ENCODE data around the gene SLC35D2. TPM values are rescaled to one million over a fixed set of nuclear protein-coding genes. Genes with fewer than 3 reads are reported as not detected.

The SLC35D2 gene
- total RNA-seq, 4 donors from 2014 or later: 39.1 to 53.3 (median 46.1) TPM

DNA sequence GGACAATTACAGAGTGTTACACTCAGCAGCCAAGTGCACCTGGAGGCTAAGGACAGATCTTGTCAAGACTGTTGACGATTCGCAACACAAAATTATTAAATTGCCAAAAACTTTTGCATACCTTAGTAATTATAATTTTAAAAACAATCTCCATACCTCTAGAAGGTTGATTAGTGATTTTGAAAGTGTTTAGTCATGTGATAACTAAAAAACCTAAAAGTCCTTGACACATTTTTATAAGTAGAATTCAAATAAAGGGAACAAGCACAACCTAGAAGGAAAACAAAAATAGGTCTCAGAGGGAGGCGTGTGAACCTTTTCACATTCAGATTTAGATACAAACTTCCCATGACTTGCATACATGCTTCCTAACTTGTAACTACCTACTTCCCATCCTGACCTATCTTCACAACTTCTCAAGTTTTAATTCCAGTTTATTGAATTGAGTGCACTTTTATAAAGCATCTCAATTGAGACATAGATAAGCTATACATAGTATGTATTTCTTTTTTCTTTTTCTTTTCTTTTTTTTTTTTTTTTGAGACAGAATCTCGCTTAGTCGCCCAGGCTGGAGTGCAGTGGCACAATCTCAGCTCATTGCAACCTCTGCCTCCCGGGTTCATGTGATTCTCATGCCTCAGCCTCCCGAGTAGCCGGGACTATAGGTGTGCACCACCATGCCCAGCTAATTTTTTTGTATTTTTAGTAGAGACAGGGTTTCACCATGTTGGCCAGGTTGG is 28.8 kb upstream of the SLC35D2 start:
- H3K36me3 ChIP-seq: no peaks in the 10 kb centered on the region
- no peak overlapping the region for H3K27ac ChIP-seq
- H3K4me1 ChIP-seq: peaks cover 5 to 8% of the 10 kb centered on the region in 2 donors
- TF ChIP-seq POLR2A (IDR thresholded peaks at IDR 0.05): no peak
- TF ChIP-seq, protein P1, sequence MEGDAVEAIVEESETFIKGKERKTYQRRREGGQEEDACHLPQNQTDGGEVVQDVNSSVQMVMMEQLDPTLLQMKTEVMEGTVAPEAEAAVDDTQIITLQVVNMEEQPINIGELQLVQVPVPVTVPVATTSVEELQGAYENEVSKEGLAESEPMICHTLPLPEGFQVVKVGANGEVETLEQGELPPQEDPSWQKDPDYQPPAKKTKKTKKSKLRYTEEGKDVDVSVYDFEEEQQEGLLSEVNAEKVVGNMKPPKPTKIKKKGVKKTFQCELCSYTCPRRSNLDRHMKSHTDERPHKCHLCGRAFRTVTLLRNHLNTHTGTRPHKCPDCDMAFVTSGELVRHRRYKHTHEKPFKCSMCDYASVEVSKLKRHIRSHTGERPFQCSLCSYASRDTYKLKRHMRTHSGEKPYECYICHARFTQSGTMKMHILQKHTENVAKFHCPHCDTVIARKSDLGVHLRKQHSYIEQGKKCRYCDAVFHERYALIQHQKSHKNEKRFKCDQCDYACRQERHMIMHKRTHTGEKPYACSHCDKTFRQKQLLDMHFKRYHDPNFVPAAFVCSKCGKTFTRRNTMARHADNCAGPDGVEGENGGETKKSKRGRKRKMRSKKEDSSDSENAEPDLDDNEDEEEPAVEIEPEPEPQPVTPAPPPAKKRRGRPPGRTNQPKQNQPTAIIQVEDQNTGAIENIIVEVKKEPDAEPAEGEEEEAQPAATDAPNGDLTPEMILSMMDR (IDR thresholded peaks at IDR 0.05): no peak
- no peaks in the 10 kb centered on the region for H3K9me3 ChIP-seq
- 87 to 96% methylated on average over 8 of the region's 8 CpGs for WGBS, 2 donors
- intact Hi-C loops (cut with DNase I): no loop called here
- no peak for DNase-seq
- H3K4me3 ChIP-seq (replicated peaks in 1 of 3): no peak overlapping the region
- H3K27me3 ChIP-seq: no peaks in the 10 kb centered on the region

DNA sequence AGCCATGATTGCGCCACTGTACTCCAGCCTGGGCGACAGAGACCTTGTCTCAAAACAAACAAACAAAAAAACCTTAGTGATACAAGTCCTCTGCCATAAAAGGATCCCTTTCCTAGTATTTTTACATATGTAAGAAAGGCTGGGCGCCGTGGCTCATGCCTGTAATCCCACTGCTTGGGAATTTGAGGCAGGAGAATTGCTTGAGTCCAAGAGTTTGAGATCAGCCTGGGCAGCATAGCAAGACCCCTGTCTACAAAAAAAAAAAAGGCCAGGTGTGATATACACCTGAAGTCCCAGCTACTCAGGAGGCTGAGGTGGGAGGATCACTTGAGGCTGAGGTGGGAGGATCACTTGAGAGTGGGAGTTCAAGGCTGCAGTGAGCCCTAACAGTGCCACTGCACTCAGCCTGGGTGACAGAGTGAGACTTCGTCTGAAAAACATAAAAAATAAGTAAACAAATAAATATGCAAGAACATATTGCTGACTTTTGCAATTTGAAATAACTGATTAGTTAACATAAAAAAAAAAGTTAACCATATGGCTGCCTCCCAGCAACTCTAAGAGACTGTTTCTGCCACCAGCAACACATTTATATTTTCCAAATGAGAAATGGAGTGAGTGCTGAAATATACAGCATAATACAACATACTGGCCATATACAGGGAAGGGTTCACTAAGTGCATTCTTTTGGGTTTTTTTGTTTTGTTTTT is 27.8 kb upstream of the SLC35D2 start:
- no peak for DNase-seq
- no peaks in the 10 kb centered on the region for H3K36me3 ChIP-seq
- peaks cover 0 to 1% of the 10 kb centered on the region in 2 donors for H3K4me1 ChIP-seq
- TF ChIP-seq, protein P1 (IDR thresholded peaks at IDR 0.05): no peak
- TF ChIP-seq POLR2A (IDR thresholded peaks at IDR 0.05): no peak
- 93 to 95% methylated on average over 5 of the region's 5 CpGs for WGBS, 2 donors
- H3K27ac ChIP-seq: no peak overlapping the region
- no peak overlapping the region for H3K4me3 ChIP-seq (replicated peaks in 1 of 3)
- H3K9me3 ChIP-seq: no peaks in the 10 kb centered on the region
- intact Hi-C loops (cut with DNase I): no loop called here
- H3K27me3 ChIP-seq: no peaks in the 10 kb centered on the region

DNA sequence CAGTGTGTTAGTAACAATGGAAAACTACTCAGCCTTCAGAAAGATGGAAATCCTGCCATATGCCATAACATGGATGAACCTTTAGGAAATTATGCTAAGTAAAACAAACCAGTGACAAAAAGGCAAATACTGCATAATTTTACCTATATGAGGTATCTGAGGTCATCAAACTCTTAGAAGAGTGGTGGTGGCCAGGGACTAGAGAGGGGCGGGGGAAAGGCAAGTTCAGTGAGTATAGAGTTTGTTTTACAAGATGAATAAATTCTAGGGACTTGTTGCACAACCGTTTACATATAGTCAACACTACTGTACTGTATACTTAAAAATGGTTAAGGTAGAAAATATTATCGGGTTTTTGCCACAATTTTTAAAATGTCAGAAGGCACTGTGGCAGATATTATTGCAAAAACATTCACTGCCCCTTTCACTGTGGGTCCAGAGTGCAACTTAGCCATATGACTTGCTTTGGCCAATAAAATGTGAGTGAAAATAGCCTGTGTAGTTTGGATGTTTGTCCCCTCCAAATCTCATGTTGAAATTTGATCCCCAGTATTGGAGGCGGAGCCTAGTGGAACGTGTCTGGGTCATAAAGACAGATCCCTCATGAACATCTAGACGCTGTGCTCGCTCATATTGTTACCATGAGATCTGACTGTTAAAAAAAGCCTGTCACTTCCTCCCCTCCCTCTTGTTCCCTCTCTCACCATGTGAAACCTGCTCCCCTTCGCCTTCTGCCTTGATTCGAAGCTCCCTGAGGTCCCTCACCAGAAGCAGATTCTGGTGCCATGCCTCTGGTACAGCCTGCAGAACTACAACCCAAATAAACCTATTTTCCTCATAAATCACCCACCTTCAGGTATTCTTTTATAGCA is 25.1 kb upstream of the SLC35D2 start:
- Histone ChIP-seq H3K9me3 (no peaks in the 10 kb centered on the region), H3K27ac (no peak overlapping the region), H3K36me3 (no peaks in the 10 kb centered on the region), H3K27me3 (no peaks in the 10 kb centered on the region), H3K4me3 (replicated peaks in 1 of 3) (no peak overlapping the region), H3K4me1 (no peaks in the 10 kb centered on the region)
- intact Hi-C loops (cut with DNase I): no loop called here
- WGBS, 2 donors: 83 to 84% methylated on average over 9 of the region's 9 CpGs
- no peak for TF ChIP-seq POLR2A (IDR thresholded peaks at IDR 0.05)
- TF ChIP-seq, protein P1 (IDR thresholded peaks at IDR 0.05): no peak
- DNase-seq: no peak

DNA sequence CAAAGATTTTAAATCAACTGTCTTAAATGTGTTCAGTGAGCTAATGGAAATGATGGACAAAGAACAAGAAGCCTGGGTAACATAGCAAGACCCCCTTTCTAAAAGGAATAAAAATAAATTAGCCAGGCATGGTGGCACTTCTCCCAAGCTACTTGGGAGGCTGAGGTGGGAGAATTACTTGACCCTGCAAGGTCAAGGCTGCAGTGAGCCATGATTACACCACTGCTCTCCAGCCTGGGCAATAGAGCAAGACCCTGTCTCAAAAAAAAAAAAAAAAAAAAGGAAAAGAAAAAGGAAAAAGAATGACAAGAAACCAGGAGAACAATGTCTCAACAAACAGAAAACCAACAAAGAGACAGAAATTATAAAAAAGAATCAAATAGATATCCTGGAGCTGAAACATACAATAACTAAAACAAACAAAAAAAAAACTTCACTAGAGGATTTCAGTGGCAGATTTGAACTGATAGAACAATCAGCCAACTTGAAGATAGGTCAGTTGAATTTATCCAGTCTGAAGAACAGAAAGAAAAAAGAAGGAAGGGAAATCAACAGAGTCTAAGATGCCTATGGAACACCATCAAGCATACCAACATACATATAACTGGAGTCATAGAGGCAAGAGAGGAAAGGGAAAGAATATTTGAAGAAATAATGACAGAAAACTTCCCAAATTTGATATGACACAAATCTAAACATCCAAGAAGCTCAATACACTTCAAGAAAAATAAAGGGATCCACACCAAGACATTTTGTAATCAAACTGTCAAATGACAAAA is 16.8 kb upstream of the SLC35D2 start:
- Histone ChIP-seq H3K27me3 (no peaks in the 10 kb centered on the region), H3K4me3 (replicated peaks in 1 of 3) (no peak overlapping the region), H3K27ac (no peak overlapping the region), H3K36me3 (no peaks in the 10 kb centered on the region), H3K4me1 (no peaks in the 10 kb centered on the region), H3K9me3 (no peaks in the 10 kb centered on the region)
- no peak for DNase-seq
- TF ChIP-seq POLR2A (IDR thresholded peaks at IDR 0.05): no peak
- TF ChIP-seq, protein P1 (IDR thresholded peaks at IDR 0.05): no peak
- intact Hi-C loops (cut with DNase I): no loop called here
